Activated naive CD4-positive, alpha-beta T cell treated with anti-CD3 and anti-CD28 coated beads, Interleukin-2, amount 10 ng/mL, durations not matched to agents 7 days and 5 days (primary cell): Measurements from ENCODE around the gene PGBD5.

Experiments used
- CTCF ChIA-PET: fragments of 350-600 bp; sonication (Branson Sonifier 250); formaldehyde crosslinking; loops from one replicate; lab custom pipeline; 2021; ENCODE audit warnings: antibody characterized with exemption; lab: Charles Lee
- DNase-seq: peaks from one replicate; pipeline ENCODE4 v3.0.0-alpha.2; 2020
- H3K27ac Mint-ChIP-seq: one replicate; pipeline ENCODE4 v1.8.0; 2021; ENCODE audit warnings: mild to moderate bottlenecking, moderate library complexity, mixed read lengths
- H3K27me3 Mint-ChIP-seq: one replicate; pipeline ENCODE4 v1.8.0; 2021; ENCODE audit warnings: mild to moderate bottlenecking, mixed read lengths
- H3K36me3 Mint-ChIP-seq: one replicate; pipeline ENCODE4 v1.8.0; 2021; ENCODE audit warnings: mixed read lengths
- H3K4me1 Mint-ChIP-seq: one replicate; pipeline ENCODE4 v1.8.0; 2021; ENCODE audit warnings: mixed read lengths
- H3K4me3 Mint-ChIP-seq: one replicate; pipeline ENCODE4 v1.8.0; 2021; ENCODE audit warnings: mild to moderate bottlenecking, moderate library complexity, mixed read lengths
- H3K9me3 Mint-ChIP-seq: one replicate; pipeline ENCODE4 v1.8.0; 2021; ENCODE audit warnings: mixed read lengths

PGBD5 gene

DNA sequence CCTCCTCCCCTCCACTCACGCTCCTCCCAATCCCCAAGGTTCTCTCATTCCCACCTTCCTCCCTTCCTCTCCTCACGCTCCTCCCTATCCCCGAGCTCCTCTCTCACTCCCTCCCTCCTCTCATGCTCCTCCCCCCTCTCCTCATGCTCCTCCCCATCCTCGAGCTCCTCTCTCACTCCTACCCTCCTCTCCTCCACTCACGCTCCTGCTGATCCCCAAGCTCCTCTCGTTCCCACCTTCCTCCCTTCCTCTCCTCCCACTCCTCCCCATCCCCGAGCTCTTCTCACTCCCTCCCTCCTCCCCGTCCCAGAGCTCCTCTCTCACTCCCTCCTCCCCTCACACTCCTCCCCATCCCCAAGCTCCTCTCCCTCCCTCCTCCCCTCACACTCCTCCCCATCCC is 31.4 kb downstream of the PGBD5 start:
- CTCF ChIA-PET = no interaction called here
- H3K4me1 Mint-ChIP-seq = no peaks in the 10 kb centered on the region
- H3K27me3 Mint-ChIP-seq = peaks cover 23% of the 10 kb centered on the region
- no peak overlapping the region for H3K27ac Mint-ChIP-seq
- no peak overlapping the region for H3K4me3 Mint-ChIP-seq
- no peaks in the 10 kb centered on the region for H3K36me3 Mint-ChIP-seq
- H3K9me3 Mint-ChIP-seq = no peaks in the 10 kb centered on the region
- no peak for DNase-seq

DNA sequence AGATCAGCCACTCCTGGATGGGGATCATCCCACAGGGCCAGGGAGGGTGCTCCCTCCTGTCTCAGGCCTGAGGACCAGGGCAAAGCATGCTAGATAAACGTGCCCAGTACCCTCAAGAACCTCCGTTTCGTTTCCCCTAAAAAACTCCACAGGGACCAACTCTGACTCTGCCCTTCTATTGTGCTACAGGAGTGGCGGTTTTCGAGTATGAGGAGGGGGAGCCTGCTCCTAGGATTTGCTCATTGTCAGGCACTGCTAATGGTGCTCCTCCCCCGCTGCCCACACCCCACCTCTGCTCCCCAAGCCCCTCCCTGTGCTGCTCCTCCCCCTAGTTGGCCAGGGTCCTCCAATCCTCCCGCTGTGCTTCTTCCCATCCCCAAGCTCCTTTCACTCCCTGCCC is 32.0 kb downstream of the PGBD5 start:
- no peaks in the 10 kb centered on the region for H3K4me1 Mint-ChIP-seq
- H3K9me3 Mint-ChIP-seq = no peaks in the 10 kb centered on the region
- H3K27me3 Mint-ChIP-seq = peaks cover 23% of the 10 kb centered on the region
- CTCF ChIA-PET = no interaction called here
- no peak overlapping the region for H3K27ac Mint-ChIP-seq
- no peak for DNase-seq
- H3K36me3 Mint-ChIP-seq = no peaks in the 10 kb centered on the region
- no peak overlapping the region for H3K4me3 Mint-ChIP-seq

DNA sequence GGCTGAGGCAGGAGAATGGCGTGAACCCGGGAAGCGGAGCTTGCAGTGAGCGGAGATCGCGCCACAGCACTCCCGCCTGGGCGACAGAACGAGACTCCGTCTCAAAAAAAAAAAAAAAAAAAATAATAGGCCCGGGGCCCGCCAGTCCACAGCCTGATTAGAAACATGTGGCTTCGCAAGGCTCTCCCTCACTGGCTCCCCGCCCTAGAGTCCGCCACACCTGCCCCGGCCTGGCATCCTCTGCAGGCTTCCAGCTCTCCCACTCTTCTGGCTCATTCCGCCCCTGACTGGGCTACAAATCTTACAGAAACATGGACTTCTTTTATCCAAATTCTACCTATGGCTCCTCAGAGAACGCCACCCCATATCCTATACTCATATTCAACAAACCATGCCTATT is 32.4 kb downstream of the PGBD5 start:
- H3K36me3 Mint-ChIP-seq = no peaks in the 10 kb centered on the region
- H3K27me3 Mint-ChIP-seq = peaks cover 23% of the 10 kb centered on the region
- no peak overlapping the region for H3K27ac Mint-ChIP-seq
- no peaks in the 10 kb centered on the region for H3K4me1 Mint-ChIP-seq
- DNase-seq = no peak
- CTCF ChIA-PET = no interaction called here
- H3K4me3 Mint-ChIP-seq = no peak overlapping the region
- no peaks in the 10 kb centered on the region for H3K9me3 Mint-ChIP-seq

DNA sequence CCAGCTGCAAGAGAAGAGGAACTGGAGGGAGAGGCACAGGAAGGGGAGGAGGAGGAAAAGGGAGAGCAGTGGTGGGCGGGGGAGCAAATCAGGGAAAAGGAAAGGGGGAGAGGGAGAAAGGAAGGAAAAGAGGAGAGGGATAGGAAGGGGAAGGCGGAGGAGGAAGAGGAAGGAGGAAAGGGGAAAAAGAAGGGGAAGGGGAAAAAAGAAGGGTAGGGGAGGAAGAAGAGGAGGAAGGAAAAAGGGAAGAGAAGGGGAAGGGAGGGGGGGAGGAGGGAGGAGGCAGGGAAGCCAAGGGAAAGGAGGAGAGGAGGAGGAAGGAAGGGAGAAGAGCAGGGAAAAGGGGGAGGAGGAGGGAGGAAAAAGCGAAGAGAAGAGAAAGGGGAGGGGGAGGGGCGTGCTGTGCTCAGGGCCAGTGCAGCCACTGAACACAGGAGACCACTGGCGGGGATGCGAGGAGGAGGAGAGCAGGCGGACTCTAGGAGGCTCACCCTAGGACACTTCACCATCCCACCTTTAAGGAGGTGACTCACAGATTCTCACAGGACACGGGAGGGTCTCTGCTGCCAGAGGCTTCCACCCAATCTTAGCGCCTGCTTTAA is 33.1 kb downstream of the PGBD5 start:
- Mint-ChIP-seq H3K36me3 (no peaks in the 10 kb centered on the region), H3K9me3 (no peaks in the 10 kb centered on the region), H3K27me3 (peaks cover 23% of the 10 kb centered on the region), H3K27ac (no peak overlapping the region), H3K4me1 (no peaks in the 10 kb centered on the region), H3K4me3 (no peak overlapping the region)
- CTCF ChIA-PET = no interaction called here
- no peak for DNase-seq

DNA sequence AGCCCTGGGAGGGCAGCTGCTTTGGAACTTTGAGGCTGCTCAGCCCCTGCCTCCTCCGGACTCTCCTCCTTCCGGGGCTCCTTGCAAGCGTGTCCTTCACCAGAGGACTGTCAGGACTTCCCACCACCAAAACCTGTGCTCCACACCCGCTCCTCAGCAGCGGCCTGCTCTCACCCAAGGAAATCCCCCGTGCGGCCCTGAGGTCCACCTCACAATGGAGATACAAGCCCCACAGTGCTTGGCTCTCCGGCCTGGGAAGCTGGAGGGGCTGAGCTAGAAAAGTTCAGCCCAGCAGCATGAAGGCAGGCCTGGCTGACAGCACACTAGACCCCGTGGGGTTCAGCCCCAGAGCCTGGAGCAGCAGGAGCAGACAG is 33.6 kb downstream of the PGBD5 start:
- Mint-ChIP-seq H3K4me3 (no peak overlapping the region), H3K27ac (no peak overlapping the region), H3K36me3 (no peaks in the 10 kb centered on the region), H3K9me3 (no peaks in the 10 kb centered on the region), H3K27me3 (peaks cover 23% of the 10 kb centered on the region), H3K4me1 (no peaks in the 10 kb centered on the region)
- no peak for DNase-seq
- CTCF ChIA-PET = no interaction called here

DNA sequence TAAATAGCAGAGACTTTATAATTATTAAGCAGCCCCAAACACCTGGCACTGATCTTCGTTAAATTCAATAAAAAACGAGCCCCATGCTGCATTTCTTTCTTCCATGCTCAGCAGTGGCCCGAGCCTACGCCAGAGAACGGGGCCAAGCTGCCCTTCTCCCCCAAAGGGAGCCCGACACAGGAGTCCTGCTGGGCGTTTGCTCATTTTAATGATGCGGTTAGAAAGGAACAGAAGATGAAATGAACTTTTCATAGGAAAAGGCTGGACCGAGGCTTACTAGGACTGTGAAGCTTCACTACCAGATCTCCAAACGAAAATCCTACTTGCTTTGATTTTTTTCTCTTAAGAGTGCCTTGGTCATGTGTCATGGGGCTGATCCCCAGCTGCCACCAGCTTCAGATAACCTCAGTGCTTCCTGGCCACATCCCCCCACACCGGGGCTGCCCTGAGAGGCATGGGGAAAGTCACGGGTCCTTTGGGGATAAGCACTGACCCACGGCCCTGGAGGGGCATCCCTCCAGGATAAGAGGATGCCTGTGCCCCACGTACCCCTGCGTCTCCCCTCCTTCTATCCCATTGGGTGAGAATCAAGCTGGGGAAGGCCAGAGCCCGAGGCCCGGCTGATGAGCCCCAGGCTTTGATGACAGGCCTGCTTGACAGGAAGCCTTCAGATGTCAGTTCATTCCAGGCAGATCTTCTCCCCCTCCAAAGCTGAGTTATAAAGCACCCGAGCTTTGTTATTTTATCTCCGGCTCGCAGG is 34.2 kb downstream of the PGBD5 start:
- no peak for DNase-seq
- Mint-ChIP-seq H3K4me1 (no peaks in the 10 kb centered on the region), H3K27ac (no peak overlapping the region), H3K27me3 (peaks cover 23% of the 10 kb centered on the region), H3K9me3 (no peaks in the 10 kb centered on the region), H3K36me3 (no peaks in the 10 kb centered on the region), H3K4me3 (no peak overlapping the region)
- CTCF ChIA-PET = no interaction called here

DNA sequence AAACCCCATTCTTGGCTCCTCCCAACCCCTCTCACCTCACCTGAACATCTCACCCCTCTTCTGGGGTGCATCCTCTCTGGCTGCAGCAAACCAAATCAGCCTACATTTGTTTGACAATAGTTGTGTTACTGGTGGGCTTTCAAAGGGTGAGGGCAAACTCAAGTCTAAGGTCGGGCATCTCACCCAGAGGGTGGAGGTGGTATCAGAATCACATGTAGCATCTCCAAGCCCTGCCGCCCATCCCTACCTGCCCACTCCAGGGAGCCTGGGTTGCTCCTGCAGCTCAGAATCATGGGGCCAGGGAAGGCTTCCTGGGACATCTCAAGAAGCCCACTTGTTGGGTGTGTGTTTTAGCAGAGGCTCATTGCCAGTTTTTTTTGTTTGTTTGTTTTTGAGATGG is 35.8 kb downstream of the PGBD5 start:
- Mint-ChIP-seq H3K27ac (no peak overlapping the region), H3K27me3 (peaks cover 28% of the 10 kb centered on the region), H3K36me3 (no peaks in the 10 kb centered on the region), H3K9me3 (no peaks in the 10 kb centered on the region), H3K4me3 (no peak overlapping the region), H3K4me1 (no peaks in the 10 kb centered on the region)
- CTCF ChIA-PET = no interaction called here
- DNase-seq = no peak

DNA sequence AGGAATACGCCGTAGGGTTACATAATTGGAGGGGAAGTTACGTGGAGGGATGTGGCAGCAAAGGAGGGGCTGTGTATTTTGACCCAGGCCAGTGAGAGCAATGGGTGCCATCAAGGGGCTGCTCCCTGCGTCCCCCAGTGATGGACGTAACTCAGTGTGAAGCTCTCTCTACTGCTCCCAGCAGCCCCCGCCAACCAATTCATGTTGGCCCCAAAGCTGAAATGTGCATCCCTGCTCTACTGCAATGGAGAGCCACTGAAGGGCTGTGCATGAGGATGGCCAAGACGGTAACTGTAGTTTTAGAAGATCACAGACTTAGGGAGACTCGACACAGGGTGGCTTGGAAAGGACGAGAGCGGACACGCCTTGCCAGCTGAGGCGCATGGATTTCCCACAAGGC is 38.3 kb downstream of the PGBD5 start:
- H3K4me3 Mint-ChIP-seq = no peak overlapping the region
- no peaks in the 10 kb centered on the region for H3K4me1 Mint-ChIP-seq
- no peaks in the 10 kb centered on the region for H3K36me3 Mint-ChIP-seq
- H3K27ac Mint-ChIP-seq = no peak overlapping the region
- CTCF ChIA-PET = no interaction called here
- H3K27me3 Mint-ChIP-seq = peaks cover 30% of the 10 kb centered on the region
- no peak for DNase-seq
- no peaks in the 10 kb centered on the region for H3K9me3 Mint-ChIP-seq

DNA sequence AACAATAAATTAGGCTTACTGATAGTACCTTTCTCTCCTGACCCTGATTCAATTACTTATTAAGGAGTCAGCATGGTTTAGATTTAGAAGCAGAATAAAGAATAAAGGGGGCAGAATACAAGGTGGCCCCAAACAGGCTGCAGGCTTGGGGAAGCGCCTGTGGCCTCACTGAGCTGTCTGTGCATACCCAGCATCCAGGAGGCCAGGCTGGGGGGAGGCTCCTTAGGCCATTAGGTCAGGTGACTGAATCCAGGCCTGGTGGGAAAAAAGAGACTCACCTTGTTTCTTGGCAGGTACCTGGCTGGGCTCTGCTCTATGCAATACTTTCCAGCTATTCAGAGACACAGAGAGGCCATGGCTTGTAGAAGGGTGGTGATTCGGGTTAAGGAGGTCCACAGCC is 38.8 kb downstream of the PGBD5 start:
- no peaks in the 10 kb centered on the region for H3K4me1 Mint-ChIP-seq
- no peak overlapping the region for H3K4me3 Mint-ChIP-seq
- no peaks in the 10 kb centered on the region for H3K36me3 Mint-ChIP-seq
- no peak for DNase-seq
- H3K9me3 Mint-ChIP-seq = no peaks in the 10 kb centered on the region
- H3K27me3 Mint-ChIP-seq = peaks cover 25% of the 10 kb centered on the region
- CTCF ChIA-PET = no interaction called here
- no peak overlapping the region for H3K27ac Mint-ChIP-seq

DNA sequence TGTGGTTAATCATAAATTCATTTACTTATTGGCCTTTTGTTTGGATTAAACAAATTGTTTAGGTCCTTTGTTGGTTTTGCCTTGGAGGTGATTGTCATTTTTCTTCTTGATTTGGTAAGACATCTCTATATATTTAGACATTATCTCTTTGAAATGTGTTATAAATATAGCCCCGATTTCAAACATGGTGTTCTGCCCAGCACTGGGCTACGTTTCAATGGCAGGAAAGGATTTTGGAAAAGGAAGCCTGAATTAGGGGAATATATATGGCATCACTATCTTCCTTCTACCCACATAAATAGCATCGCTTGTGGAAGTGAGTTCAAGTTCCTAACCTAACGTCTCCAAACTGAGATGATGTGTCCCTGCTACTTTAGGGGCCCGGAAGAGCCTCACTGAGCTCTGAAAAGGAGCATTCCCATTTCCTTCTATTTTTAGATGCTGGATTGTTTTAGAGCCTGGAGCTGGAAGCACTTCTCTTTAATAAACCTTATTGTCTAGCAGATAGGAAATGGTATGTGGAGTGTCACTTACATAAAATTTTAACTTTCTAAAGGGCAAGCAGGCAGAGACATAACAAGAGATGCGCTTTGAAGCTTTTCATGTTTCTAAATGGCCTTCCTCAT is 39.4 kb downstream of the PGBD5 start:
- Mint-ChIP-seq H3K27me3 (peaks cover 20% of the 10 kb centered on the region), H3K4me1 (no peaks in the 10 kb centered on the region), H3K36me3 (no peaks in the 10 kb centered on the region), H3K27ac (no peak overlapping the region), H3K9me3 (no peaks in the 10 kb centered on the region), H3K4me3 (no peak overlapping the region)
- CTCF ChIA-PET = no interaction called here
- no peak for DNase-seq

DNA sequence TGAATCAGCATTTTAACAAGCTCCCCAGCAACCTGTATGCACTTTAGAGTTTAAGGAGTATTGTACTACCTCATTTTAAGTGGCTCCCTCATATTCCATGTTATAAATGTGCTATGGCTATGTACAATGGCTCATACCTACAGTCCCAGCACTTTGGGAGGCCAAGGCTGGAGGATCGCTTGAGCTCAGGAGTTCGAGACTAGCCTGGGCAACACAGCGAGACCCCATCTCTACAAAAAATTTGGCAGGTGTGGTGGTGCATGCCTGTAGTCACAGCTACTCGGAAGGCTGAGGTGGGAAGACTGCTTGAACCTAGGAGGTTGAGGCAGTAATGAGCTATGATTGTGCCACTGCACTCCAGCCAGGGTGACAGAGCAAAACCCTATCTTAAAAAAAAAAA is 40.2 kb downstream of the PGBD5 start:
- no peaks in the 10 kb centered on the region for H3K4me1 Mint-ChIP-seq
- CTCF ChIA-PET = no interaction called here
- H3K27me3 Mint-ChIP-seq = peaks cover 26% of the 10 kb centered on the region
- no peak overlapping the region for H3K27ac Mint-ChIP-seq
- no peak for DNase-seq
- H3K4me3 Mint-ChIP-seq = no peak overlapping the region
- H3K9me3 Mint-ChIP-seq = no peaks in the 10 kb centered on the region
- no peaks in the 10 kb centered on the region for H3K36me3 Mint-ChIP-seq

DNA sequence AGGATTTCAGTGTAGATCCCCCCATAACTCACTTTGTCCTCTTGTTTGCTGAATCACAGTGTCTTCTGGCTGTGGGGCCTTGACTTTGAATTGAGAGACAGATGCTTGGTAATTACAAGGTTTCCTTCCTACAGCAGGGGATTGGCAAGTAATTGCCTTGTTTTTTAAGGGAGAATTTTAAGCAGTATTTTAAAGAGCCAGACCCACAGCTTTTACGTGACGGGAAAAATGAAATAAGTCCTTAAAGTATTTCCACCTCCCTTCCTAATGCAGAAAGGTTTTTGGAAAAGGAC is 41.0 kb downstream of the PGBD5 start:
- H3K27ac Mint-ChIP-seq = no peak overlapping the region
- H3K36me3 Mint-ChIP-seq = no peaks in the 10 kb centered on the region
- H3K4me1 Mint-ChIP-seq = no peaks in the 10 kb centered on the region
- no peaks in the 10 kb centered on the region for H3K9me3 Mint-ChIP-seq
- no peak overlapping the region for H3K4me3 Mint-ChIP-seq
- CTCF ChIA-PET = no interaction called here
- DNase-seq = no peak
- H3K27me3 Mint-ChIP-seq = peaks cover 21% of the 10 kb centered on the region

DNA sequence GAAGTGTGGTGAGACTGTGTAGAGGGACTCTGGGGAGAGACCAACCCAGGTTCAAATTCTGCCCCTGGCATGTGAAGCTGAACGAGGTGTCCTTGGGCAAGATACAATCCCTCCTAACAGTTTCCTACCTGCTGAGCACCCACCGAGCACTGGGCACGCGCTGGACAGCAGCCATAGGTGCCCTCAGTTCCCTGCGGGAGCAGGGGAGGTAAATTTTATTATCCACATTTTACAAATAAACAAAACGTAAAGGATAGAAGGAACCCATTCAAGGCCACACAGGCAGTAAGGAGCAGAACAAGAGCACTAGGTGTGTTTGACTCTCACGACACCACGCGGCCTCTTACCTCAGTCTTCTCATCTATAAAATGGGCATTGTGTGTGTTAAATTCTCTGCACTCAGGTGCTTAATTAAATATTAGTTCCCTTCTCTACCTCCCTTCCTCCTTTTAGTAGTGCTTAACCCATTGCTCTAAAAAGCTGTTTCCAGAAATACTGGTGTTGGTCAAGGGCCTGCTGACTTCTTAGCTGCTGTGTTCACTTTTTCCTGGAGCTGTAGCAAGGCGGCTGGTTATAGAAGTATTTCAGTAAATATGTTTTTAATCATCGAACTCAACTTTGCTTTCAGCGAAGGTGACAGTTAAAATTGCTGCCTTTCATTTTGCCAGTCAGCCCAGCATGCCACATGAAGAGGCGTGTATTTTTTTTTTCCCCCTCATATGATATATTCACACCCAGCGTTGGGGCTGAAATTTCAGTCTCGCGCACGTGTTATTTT is 41.6 kb downstream of the PGBD5 start:
- Mint-ChIP-seq H3K4me1 (no peaks in the 10 kb centered on the region), H3K36me3 (no peaks in the 10 kb centered on the region), H3K27me3 (peaks cover 17% of the 10 kb centered on the region), H3K9me3 (peaks cover 3% of the 10 kb centered on the region), H3K4me3 (no peak overlapping the region), H3K27ac (no peak overlapping the region)
- CTCF ChIA-PET = no interaction called here
- no peak for DNase-seq

DNA sequence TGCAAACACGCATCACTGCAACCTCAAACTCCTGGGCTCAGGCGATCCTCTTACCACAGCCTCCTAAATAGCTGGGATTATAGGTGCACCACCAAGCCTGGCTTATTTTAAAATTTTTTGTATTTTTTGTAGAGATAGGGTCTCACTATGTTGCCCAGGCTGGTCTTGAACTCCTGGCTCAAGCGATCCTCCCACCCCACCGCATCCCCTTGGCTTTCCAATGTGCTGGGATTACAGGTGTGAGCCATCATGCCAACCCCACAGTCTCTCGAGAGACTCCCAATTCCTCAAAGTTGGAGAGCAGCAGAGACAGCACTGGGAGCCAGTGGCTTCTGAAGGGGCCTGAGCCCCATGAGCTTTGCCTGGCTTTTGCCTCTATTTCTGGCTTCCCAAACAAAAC is 42.7 kb downstream of the PGBD5 start:
- Mint-ChIP-seq H3K4me3 (no peak overlapping the region), H3K27ac (no peak overlapping the region), H3K4me1 (no peaks in the 10 kb centered on the region), H3K27me3 (peaks cover 17% of the 10 kb centered on the region), H3K9me3 (peaks cover 11% of the 10 kb centered on the region), H3K36me3 (no peaks in the 10 kb centered on the region)
- CTCF ChIA-PET = no interaction called here
- DNase-seq = no peak
